ENCODE results near the gene POLD3. TPM values are rescaled to one million over a fixed set of nuclear protein-coding genes. Genes with fewer than 3 reads are reported as not detected.

The POLD3 gene
- total RNA-seq, 1 donor from 2014 or later = 16.3 TPM

DNA sequence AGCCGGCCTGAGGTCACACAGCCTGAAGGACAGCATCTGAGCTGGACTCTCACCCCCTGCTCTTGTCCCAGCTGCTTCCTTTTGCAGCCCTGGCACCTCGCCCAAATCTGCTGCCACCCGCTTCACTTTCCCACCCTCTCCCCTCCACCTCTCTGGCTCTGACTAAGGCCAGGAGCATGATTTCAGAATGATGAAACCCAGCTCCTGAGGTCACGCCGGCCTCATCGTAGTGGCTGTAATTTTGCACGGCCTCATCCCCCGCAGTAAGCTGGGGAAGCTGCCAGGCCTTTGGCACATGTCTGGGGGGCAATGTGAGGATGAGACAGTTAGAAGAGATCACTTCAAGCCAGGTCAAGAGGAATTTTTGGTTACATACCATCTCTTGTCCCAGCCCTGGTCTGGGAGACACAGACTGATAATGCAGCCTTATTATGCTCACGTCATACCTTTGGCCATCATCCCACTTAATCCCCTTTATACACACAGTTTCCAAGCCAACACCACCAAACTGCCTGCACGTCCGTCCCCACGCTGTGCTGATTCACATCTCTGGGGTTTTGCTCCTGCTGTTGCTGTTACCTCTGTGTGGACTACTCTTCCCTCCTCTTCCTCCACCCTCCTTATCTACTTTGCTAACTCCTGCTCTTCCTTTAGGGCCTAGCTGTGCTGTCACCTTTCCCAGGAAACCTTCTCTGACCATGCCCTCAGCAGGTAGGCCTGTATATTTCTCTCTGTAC lies 80.7 kb downstream of the POLD3 start:
- H3K4me1 Mint-ChIP-seq = no peaks in the 10 kb centered on the region
- H3K4me3 Mint-ChIP-seq = no peak overlapping the region
- ChIA-PET CTCF (no interaction called here), POLR2A (no interaction called here)
- no peaks in the 10 kb centered on the region for H3K27me3 Mint-ChIP-seq
- no peaks in the 10 kb centered on the region for H3K36me3 Mint-ChIP-seq (ENCODE audit: low read depth)
- ATAC-seq (ENCODE audit: low read depth) (no peak), DNase-seq (no peak)
- TF ChIP-seq, protein P1, sequence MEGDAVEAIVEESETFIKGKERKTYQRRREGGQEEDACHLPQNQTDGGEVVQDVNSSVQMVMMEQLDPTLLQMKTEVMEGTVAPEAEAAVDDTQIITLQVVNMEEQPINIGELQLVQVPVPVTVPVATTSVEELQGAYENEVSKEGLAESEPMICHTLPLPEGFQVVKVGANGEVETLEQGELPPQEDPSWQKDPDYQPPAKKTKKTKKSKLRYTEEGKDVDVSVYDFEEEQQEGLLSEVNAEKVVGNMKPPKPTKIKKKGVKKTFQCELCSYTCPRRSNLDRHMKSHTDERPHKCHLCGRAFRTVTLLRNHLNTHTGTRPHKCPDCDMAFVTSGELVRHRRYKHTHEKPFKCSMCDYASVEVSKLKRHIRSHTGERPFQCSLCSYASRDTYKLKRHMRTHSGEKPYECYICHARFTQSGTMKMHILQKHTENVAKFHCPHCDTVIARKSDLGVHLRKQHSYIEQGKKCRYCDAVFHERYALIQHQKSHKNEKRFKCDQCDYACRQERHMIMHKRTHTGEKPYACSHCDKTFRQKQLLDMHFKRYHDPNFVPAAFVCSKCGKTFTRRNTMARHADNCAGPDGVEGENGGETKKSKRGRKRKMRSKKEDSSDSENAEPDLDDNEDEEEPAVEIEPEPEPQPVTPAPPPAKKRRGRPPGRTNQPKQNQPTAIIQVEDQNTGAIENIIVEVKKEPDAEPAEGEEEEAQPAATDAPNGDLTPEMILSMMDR (IDR thresholded peaks at IDR 0.05) = no peak
- no peak overlapping the region for H3K27ac Mint-ChIP-seq
- intact Hi-C loops (cut with micrococcal nuclease) = no loop called here
- no peaks in the 10 kb centered on the region for H3K9me3 Mint-ChIP-seq

DNA sequence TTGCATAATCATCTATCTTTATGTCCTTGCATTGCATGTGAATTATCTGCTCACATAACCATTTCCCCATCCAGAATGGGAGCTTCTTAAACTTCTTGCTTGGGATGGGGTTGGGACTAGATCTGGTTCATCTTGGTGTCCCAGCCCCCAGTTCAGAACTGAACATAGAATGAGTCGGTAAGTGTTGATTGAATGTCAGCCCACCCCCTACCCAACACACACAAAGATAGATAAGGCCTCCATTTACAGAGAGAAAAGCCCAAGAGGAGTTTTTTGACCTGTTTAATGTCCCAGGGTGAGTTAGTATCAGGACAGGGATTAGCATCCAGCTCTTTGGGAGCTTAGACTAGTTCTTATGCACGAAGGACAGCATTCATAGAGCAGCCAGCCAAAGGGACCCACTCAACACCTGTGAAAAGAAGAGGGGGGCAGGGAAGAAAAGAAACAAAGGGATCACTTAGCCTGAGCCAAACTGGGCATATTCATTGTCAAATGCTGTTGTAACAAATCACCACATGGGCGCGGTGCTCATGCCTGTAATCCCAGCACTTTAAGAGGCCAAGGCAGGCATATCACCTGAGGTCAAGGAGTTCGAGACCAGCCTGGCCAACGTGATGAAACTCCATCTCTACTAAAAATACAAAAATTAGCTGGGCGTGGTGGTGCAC lies 81.4 kb downstream of the POLD3 start:
- Mint-ChIP-seq H3K4me3 (no peak overlapping the region), H3K27me3 (no peaks in the 10 kb centered on the region), H3K27ac (no peak overlapping the region), H3K36me3 (ENCODE audit: low read depth) (no peaks in the 10 kb centered on the region), H3K9me3 (no peaks in the 10 kb centered on the region), H3K4me1 (no peaks in the 10 kb centered on the region)
- TF ChIP-seq, protein P1 (IDR thresholded peaks at IDR 0.05) = no peak
- DNase-seq (no peak), ATAC-seq (ENCODE audit: low read depth) (no peak)
- ChIA-PET POLR2A (no interaction called here), CTCF (no interaction called here)
- intact Hi-C loops (cut with micrococcal nuclease) = no loop called here

DNA sequence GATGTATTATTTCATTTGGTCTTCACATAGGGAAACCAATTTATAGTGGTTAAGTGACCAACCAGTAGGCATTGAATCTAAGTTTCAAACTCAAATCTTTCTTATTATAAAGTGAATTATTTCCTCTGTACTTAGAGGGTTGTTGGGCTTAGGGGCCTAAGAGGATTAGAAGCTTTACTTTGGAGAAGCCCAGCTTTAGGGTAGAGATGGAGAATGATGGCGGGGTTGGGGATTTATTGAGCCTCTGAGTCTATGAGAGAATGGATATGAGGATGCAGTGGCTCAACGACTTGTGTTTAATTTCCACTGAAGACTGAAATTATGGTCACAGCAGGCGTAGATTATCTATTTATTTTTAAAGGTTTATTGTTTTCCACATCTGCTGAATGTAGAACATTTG lies 83.4 kb downstream of the POLD3 start:
- POLR2A ChIA-PET = no interaction called here
- Mint-ChIP-seq H3K27ac (no peak overlapping the region), H3K4me1 (no peaks in the 10 kb centered on the region), H3K27me3 (no peaks in the 10 kb centered on the region), H3K9me3 (no peaks in the 10 kb centered on the region), H3K4me3 (no peak overlapping the region), H3K36me3 (ENCODE audit: low read depth) (no peaks in the 10 kb centered on the region)
- ATAC-seq (ENCODE audit: low read depth) = no peak
- intact Hi-C loops (cut with micrococcal nuclease) = no loop called here
- TF ChIP-seq, protein P1 (IDR thresholded peaks at IDR 0.05) = no peak
- CTCF ChIA-PET = no interaction called here
- DNase-seq = no peak

DNA sequence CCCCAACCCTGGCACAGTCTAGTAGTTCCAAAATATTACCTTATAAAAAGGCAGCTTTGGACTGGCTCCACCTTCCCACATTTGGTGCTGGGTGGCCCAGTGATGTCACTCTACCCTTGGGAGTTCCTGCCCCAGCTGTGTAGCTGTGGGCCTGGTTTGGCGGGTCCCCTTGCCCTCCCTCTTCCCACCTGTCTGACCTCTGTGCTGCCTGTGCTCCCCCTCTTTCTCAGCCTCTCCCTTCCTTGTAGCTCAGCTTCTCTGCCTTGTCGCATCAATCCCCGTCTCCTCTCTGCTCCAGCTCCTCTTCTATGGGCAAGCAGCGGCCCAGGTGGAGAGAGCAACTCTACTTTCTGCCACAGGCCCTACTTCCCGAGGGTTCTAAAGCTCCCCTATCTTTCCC lies 84.2 kb downstream of the POLD3 start:
- no peaks in the 10 kb centered on the region for H3K9me3 Mint-ChIP-seq
- TF ChIP-seq, protein P1 (IDR thresholded peaks at IDR 0.05) = no peak
- no peaks in the 10 kb centered on the region for H3K36me3 Mint-ChIP-seq (ENCODE audit: low read depth)
- no peaks in the 10 kb centered on the region for H3K4me1 Mint-ChIP-seq
- CTCF ChIA-PET = no interaction called here
- POLR2A ChIA-PET = no interaction called here
- no peak overlapping the region for H3K27ac Mint-ChIP-seq
- DNase-seq (no peak), ATAC-seq (ENCODE audit: low read depth) (no peak)
- peaks cover 3% of the 10 kb centered on the region for H3K27me3 Mint-ChIP-seq
- intact Hi-C loops (cut with micrococcal nuclease) = no loop called here
- H3K4me3 Mint-ChIP-seq = no peak overlapping the region

DNA sequence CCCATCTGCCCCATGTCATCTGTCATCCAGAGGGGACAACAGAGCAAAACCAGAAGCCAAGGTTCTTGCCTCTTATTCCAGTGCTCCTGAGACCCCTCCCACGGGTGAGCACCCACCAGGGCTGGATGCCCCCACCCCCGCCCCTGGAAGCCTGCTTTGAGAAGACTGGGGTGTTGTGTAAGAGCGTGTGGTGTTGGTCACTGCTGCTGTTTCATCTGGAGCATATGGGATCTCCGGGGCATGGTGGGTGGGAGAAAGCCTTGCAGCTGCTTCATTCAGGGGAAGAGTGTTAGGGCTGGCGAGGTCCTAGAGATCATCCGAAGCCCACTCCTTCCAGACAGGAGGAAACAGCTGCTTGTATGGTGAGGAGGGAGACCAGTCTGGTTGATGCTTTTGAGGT lies 84.7 kb downstream of the POLD3 start:
- intact Hi-C loops (cut with micrococcal nuclease) = no loop called here
- ChIA-PET POLR2A (no interaction called here), CTCF (no interaction called here)
- no peak overlapping the region for H3K4me3 Mint-ChIP-seq
- peaks cover 6% of the 10 kb centered on the region for H3K27me3 Mint-ChIP-seq
- H3K36me3 Mint-ChIP-seq (ENCODE audit: low read depth) = no peaks in the 10 kb centered on the region
- no peak for ATAC-seq (ENCODE audit: low read depth)
- no peak overlapping the region for H3K27ac Mint-ChIP-seq
- DNase-seq = no peak
- no peaks in the 10 kb centered on the region for H3K9me3 Mint-ChIP-seq
- TF ChIP-seq, protein P1 (IDR thresholded peaks at IDR 0.05) = no peak
- H3K4me1 Mint-ChIP-seq = no peaks in the 10 kb centered on the region
